HCT116 (cell line): Measurements from ENCODE around the gene LRRC47.

Experiments used
- FOSL1 ChIP-seq: IDR thresholded peaks from 2 replicates; pipeline ENCODE4 v1.6.1; 2012; ENCODE audit warnings: low read depth
- POLR2A ChIP-seq: IDR thresholded peaks from 2 replicates; pipeline ENCODE4 v1.7.0; 2011; ENCODE audit warnings: borderline replicate concordance; ENCODE audit not compliant: insufficient read depth, insufficient read length; ENCODE audit errors: extremely low read depth
- POLR2AphosphoS5 ChIP-seq: IDR thresholded peaks from 2 replicates; pipeline ENCODE4 v1.6.1; 2011; ENCODE audit warnings: mild to moderate bottlenecking, low read depth, low read length, moderate library complexity

DNA sequence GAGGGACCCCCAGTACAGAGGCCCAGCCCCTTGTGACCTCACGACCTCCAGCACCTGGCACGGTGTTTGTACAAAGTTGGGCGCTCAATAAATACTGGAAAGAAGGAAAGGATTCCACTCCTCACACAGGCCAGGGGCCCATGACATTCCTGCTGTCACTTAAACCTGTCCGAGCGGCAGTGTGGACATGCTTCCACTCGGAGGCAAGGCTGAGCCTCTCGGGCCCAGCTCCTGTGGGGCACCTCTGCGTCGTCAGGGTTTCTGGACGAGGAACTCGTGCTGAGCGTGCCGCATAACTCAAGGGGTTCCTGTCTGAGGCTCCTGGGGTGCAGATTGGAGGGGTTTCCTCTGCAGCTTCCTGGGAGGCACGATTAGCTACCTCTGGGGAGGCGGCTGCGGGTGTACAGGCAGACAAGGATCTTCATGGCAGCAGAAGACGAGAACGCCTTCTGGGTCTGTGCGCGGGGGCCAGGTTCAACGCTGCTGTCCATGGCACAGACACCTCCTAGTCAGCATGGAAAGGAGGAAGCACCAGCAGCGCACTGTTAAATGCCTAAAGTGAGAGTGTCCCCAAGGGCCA, 27.4 kb downstream of the LRRC47 start:
- TF ChIP-seq FOSL1 = no peak
- TF ChIP-seq POLR2AphosphoS5 = no peak
- TF ChIP-seq POLR2A = no peak
